PC-3 (cell line): ENCODE results near the gene MFAP2.

ENCODE experiments used
- EZH2 ChIP-seq: fragments of 300-600 bp; sonication (generic); IDR thresholded peaks from one replicate; pipeline ENCODE4 v1.6.1; 2017; ENCODE audit warnings: antibody characterized with exemption, mild to moderate bottlenecking, low read length; ENCODE audit not compliant: unreplicated experiment
- TF ChIP-seq, protein P1 (sequence below): fragments of 300-600 bp; sonication (generic); conservative IDR thresholded peaks from 2 replicates; pipeline ENCODE4 v1.5.1; 2017; ENCODE audit warnings: antibody characterized with exemption, low read depth, mild to moderate bottlenecking, low read length

DNA sequence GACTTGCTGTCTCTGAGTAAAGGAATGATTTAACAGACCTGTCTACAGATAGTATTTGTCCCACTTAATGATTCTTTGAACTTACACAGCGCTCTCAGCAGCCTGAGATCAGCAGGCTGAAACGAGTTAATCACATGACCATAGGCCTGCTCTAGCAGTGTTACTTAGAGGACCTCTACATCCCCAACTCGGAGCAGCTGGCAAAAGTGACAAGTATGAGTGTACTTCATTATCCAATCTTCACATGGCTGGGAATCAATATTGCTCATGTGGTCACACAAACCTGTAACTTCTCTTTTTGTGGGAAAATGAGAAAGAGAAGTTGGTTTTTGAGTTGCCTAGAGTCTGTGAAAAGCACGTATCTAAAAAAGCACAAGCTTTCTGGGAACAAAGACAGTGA is 42.7 kb upstream of the MFAP2 start:
- TF ChIP-seq, protein P1, sequence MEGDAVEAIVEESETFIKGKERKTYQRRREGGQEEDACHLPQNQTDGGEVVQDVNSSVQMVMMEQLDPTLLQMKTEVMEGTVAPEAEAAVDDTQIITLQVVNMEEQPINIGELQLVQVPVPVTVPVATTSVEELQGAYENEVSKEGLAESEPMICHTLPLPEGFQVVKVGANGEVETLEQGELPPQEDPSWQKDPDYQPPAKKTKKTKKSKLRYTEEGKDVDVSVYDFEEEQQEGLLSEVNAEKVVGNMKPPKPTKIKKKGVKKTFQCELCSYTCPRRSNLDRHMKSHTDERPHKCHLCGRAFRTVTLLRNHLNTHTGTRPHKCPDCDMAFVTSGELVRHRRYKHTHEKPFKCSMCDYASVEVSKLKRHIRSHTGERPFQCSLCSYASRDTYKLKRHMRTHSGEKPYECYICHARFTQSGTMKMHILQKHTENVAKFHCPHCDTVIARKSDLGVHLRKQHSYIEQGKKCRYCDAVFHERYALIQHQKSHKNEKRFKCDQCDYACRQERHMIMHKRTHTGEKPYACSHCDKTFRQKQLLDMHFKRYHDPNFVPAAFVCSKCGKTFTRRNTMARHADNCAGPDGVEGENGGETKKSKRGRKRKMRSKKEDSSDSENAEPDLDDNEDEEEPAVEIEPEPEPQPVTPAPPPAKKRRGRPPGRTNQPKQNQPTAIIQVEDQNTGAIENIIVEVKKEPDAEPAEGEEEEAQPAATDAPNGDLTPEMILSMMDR: no peak
- TF ChIP-seq EZH2: no peak
